ENCODE results near the gene FBXO42. TPM values are rescaled to one million over a fixed set of nuclear protein-coding genes. Genes with fewer than 3 reads are reported as not detected.

FBXO42 gene
- polyA plus RNA-seq, 2 of the 4 experiments (the other 2 are of a cell fraction): 4.7 to 12.4 TPM

GRCh38 chr1:16294219-16295212, 57.8 kb downstream of the FBXO42 start:
- no peak for FAIRE-seq
- CTCF ChIA-PET: interaction anchor here (0.7 to 0.8 kb wide), 2 partner anchors 15 to 44 kb away, joined by 3 to 5 read pairs; no protein-coding TSS in a partner anchor
- no peak for ATAC-seq
- 87% methylated on average over 3 of the region's 3 CpGs for WGBS (ENCODE audit: missing lambda C conversion rate)
- POLR2A ChIA-PET: no interaction called here
- DNase-seq (ENCODE audit: low read depth in 1 of 2, low spot score in 1 of 2): no peak
- Histone ChIP-seq H3K4me3 (no peak overlapping the region), H3K27ac (no peak overlapping the region), H3K4me2 (no peak overlapping the region), H3K9me3 (no peaks in the 10 kb centered on the region), H3K4me1 (no peaks in the 10 kb centered on the region)
- TF ChIP-seq MAFK (IDR thresholded peaks at IDR 0.05; ENCODE audit: partially characterized antibody): peak; percentile 59
- no peak for TF ChIP-seq PBX3 (IDR thresholded peaks at IDR 0.05)

DNA sequence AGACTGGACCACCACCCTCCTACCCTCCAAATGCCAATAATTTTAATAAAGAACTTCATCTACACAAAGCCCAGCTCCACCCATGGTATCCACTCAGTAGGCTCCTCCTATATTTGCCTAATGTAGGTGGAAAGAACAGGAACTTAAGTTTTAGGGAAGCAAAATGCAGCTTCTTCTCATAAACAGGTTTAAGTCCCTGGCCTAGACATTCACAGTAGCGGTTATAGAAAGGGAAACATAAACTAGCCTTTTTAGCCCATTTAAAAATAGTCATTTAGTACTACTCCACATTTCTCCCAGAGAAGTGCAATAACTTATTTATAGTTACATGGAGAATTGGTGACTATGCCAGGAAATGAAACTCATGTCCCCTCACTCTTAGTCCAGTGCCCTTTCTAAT, 58.7 kb downstream of the FBXO42 start:
- 88% methylated on average over 1 of the region's 1 CpG for WGBS (ENCODE audit: missing lambda C conversion rate)
- FAIRE-seq: no peak
- no peak for ATAC-seq
- no peaks in the 10 kb centered on the region for H3K4me1 ChIP-seq
- no peak overlapping the region for H3K4me2 ChIP-seq
- H3K4me3 ChIP-seq: no peak overlapping the region
- H3K9me3 ChIP-seq: no peaks in the 10 kb centered on the region
- no peak overlapping the region for H3K27ac ChIP-seq
- POLR2A ChIA-PET: no interaction called here
- CTCF ChIA-PET: interaction anchor here (0.9 kb wide), 1 partner anchor 19 kb away, joined by 3 read pairs; no protein-coding TSS in a partner anchor
- DNase-seq (ENCODE audit: low read depth in 1 of 2, low spot score in 1 of 2): no peak
- TF ChIP-seq HEYL (CRISPR knock-in tag; IDR thresholded peaks at IDR 0.05) (no peak), CHD4 (IDR thresholded peaks at IDR 0.05; ENCODE audit: borderline replicate concordance) (no peak), ESRRA (IDR thresholded peaks at IDR 0.05; ENCODE audit: borderline replicate concordance, low read length) (no peak), ZNF302 (CRISPR knock-in tag; IDR thresholded peaks at IDR 0.05) (no peak), RFX5 (IDR thresholded peaks at IDR 0.05) (no peak), ZC3H11A (IDR thresholded peaks at IDR 0.05) (no peak)

DNA sequence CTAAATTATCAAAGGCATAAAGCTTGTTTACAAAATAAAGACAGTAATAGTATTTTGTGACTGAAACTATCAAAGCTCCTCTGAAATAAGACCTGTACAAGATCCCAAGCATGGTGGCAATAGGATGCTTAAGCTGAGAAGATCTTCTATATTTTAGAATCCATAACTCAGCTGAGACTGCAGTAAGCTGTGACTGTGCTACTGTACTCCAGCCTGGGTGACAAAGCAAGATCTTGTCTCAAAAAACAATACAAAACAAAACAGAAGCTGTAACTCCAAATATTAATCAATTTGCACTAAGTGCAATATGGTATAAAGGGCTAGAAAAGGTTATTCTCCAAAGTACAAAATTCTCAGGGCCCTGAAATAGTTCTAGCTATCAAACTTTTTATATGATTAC, 59.5 kb downstream of the FBXO42 start:
- H3K9me3 ChIP-seq: no peaks in the 10 kb centered on the region
- FAIRE-seq: no peak
- ChIA-PET CTCF (interaction anchor here (0.5 to 0.9 kb wide), 3 partner anchors 18 to 71 kb away, joined by 3 to 4 read pairs (median 3); no protein-coding TSS in a partner anchor), POLR2A (no interaction called here)
- H3K27ac ChIP-seq: no peak overlapping the region
- ATAC-seq: no peak
- H3K4me1 ChIP-seq: no peaks in the 10 kb centered on the region
- no peak overlapping the region for H3K4me2 ChIP-seq
- DNase-seq (ENCODE audit: low read depth in 1 of 2, low spot score in 1 of 2): no peak
- TF ChIP-seq FOSB (CRISPR knock-in tag; IDR thresholded peaks at IDR 0.05): no peak
- TF ChIP-seq POLR2AphosphoS2 (conservative IDR thresholded peaks at IDR 0.05; ENCODE audit: low read length): no peak
- no peak for TF ChIP-seq BCL3 (IDR thresholded peaks at IDR 0.05)
- TF ChIP-seq RFX5 (IDR thresholded peaks at IDR 0.05): no peak
- TF ChIP-seq, protein P1, sequence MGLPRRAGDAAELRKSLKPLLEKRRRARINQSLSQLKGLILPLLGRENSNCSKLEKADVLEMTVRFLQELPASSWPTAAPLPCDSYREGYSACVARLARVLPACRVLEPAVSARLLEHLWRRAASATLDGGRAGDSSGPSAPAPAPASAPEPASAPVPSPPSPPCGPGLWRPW (IDR thresholded peaks at IDR 0.05): no peak
- no peak overlapping the region for H3K4me3 ChIP-seq

DNA sequence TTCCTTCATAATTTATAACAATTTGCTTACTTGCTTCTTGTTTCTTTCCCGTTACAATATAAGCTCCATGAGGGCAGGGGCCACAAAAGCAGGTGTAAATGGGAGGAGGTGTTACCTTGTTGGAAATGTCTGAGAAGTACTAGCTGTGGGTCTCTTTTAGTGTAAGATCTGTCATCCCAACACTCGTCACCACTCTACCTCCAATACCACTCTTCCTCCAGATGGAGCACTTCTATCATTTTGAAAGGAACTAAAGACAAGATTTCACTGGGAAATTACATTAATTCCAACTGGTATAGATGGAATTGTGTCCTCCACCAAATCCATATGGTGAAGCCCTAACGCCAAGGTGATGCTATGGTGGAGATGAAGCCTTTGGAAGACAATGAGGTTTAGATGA, 62.3 kb downstream of the FBXO42 start:
- H3K9me3 ChIP-seq: no peaks in the 10 kb centered on the region
- no peak overlapping the region for H3K27ac ChIP-seq
- H3K4me2 ChIP-seq: no peak overlapping the region
- TF ChIP-seq RAD21 (conservative IDR thresholded peaks at IDR 0.05 in 1 of 2, IDR thresholded peaks at IDR 0.05 in 1 of 2) (peak in 1 of 2 experiments; percentile 22; a peak in 1 of 5 replicates), HDAC2 (IDR thresholded peaks at IDR 0.05) (no peak)
- DNase-seq (ENCODE audit: low read depth in 1 of 2, low spot score in 1 of 2): peak in 1 of 2 experiments; percentile 6
- POLR2A ChIA-PET: no interaction called here
- 90% methylated on average over 3 of the region's 3 CpGs for WGBS (ENCODE audit: missing lambda C conversion rate)
- H3K4me1 ChIP-seq: no peaks in the 10 kb centered on the region
- H3K4me3 ChIP-seq: no peak overlapping the region
- CTCF ChIA-PET: interaction anchor here (0.6 to 1.4 kb wide), 4 partner anchors 14 to 39 kb away, joined by 3 to 4 read pairs (median 4); no protein-coding TSS in a partner anchor
- no peak for FAIRE-seq
- peak in 1 of 2 experiments; percentile 54; a peak in 4 of 6 replicates for ATAC-seq
